Measurements from ENCODE around the gene PRDM16.

PRDM16 gene

DNA sequence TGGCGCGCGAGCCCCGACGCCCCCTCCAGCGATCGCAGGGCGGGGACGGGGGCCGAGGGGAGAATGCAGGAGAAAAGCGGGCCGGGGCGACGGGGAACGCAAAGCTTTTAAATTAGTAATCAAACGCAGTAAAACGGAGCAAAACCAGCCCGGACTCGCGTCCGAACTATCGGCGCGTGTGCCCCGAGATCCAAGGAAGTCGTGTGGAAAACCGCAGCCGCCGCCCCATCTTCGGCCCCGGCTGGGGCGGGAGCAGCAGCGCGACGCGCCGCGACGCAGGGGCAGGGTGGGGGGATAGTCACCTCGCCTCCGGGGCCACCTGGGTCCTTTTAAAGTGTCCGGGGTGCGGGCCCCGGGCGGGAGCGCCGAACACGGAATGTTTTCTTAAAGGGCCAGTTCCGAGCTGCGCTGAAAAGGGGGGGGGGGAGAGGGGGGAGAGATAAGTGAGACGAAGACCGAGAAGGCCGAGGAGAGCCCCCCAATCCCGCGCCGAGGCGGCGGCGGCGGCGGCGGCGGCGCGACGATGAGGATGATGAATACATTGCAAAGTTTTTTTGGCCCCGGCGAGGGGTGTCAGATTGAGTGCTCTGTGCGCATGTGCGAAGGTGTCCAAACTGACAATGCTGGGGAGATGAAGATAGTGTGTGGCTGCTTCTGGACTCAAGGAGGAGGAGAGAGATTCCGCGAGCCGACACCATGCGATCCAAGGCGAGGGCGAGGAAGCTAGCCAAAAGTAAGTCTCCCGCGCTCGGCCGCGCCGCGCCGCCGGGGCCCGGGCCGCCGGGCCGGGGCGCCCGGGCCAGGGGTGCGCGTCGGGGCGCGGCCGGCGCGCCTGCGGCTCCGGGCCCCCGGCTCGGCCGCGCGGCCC, at the start of gene PRDM16:
TSS of gene PRDM16 (plus strand) at position 640 of the 868 bp plus-strand sequence. CDS start at position 697, 57 bp downstream.
- DNase-seq (ENCODE audit: low read depth in 1 of 2, low spot score in 1 of 2) = peak in 1 of 2 donors; percentile 7

GRCh38 chr1:3019516-3020051, 49.4 kb upstream of the PRDM16 start:
- DNase-seq (ENCODE audit: low read depth in 1 of 2, low spot score in 1 of 2) = no peak

DNA sequence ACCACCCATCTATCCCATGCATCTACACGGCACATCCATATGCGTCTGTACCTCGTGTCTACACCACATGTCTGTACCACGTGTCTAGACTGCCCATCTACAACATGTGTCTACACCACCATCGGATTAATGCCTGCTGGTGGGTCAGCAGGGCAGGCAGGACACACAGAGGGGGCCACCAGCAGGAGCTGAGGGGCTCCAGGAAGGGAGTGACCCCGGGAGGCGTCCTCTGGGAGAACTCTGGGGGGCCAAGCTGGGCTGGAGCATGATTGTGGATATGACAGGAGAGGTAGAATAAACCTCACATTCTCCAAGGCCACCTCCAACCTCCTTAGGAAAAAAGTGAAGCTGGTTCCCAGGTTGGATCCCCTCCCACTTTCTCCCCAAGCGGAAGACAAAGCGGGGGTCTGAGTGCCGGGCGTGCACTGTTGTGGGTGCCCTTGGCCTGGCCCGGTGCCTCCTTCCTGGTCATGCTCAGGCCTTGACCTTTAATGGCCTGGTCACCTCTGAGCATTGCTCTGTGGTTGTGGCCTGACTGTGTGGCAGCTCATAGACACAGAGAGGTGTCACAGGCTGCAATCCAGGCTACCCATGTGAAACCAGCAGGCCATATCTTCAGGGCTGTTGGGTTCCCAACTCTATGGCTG, 48.6 kb upstream of the PRDM16 start:
- no peak for DNase-seq (ENCODE audit: low read depth in 1 of 2, low spot score in 1 of 2)

DNA sequence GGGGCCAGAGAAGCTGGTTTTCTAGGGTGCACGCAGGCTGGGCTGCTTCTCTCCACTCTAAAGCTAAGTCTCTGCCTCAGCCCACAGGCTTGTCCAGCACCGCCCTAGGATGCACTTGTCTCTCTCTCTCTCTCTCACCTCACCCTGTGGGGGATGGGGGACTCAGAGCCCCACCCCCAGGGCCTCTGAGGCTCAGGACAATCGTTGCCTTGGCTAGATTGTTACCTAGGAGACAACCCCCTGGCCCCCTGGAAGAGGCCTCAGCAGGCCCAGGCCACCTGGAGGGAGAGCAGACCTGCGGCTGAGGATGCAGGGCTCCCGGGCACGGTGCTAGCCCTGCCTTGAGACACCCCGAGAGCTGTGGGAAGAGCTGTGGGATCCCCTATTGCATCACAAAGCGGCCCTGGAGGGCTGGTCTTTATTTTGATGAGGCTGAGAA, 47.8 kb upstream of the PRDM16 start, which contains the start of gene ACTRT2:
TSS of gene ACTRT2 (plus strand) at position 235 of the 439 bp plus-strand sequence. CDS start 220 bp downstream, outside the sequence.
- DNase-seq (ENCODE audit: low read depth in 1 of 2, low spot score in 1 of 2) = no peak

DNA sequence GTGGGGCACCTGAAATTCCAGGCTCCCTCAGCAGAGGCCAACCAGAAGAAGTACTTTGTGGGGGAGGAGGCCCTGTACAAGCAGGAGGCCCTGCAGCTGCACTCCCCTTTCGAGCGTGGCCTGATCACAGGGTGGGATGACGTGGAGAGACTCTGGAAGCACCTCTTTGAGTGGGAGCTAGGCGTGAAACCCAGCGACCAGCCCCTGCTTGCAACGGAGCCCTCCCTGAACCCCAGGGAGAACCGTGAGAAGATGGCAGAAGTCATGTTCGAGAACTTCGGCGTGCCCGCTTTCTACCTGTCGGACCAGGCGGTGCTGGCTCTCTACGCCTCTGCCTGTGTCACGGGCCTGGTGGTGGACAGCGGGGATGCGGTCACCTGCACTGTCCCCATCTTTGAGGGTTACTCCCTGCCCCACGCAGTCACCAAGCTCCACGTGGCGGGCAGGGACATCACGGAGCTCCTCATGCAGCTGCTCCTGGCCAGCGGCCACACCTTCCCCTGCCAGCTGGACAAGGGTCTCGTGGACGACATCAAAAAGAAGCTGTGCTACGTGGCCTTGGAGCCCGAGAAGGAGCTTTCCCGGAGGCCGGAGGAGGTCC, 47.1 kb upstream of the PRDM16 start:
- DNase-seq (ENCODE audit: low read depth in 1 of 2, low spot score in 1 of 2) = no peak

DNA sequence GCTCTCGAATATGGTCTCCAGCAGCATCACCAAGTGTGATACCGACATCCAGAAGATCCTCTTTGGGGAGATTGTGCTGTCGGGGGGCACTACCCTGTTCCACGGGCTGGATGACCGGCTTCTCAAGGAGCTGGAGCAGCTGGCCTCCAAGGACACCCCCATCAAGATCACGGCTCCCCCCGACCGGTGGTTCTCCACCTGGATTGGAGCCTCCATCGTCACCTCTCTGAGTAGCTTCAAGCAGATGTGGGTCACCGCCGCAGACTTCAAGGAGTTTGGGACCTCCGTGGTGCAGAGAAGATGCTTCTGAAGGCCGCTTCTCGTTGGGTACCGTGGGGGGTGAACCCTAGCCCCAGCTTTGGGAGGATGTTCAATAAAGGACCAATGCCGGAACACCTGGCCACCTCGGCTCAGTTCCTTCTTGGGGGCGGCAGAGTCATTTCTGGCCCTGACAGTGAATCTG, 46.5 kb upstream of the PRDM16 start:
- DNase-seq (ENCODE audit: low read depth in 1 of 2, low spot score in 1 of 2) = no peak

DNA sequence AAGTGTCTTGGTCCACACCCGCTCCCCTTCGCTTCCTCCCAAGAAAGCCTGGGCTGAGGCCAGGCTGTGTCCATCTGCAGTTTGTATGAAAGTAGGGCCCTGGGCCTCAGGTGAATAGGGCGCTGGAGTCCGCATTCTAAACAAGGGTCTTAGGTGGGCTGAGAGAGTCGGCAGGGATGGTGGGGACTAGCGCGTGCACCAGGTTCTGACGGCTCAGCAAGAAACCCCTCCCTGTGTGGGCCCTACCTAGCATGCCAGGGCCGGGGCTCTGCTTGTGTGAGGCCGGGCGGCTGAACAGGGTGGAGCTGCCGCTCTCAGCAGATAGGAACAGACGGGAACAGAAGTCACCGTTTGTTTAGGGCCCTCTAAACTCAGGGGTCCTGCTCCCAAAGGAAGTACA, 46.0 kb upstream of the PRDM16 start:
- DNase-seq (ENCODE audit: low read depth in 1 of 2, low spot score in 1 of 2) = no peak

DNA sequence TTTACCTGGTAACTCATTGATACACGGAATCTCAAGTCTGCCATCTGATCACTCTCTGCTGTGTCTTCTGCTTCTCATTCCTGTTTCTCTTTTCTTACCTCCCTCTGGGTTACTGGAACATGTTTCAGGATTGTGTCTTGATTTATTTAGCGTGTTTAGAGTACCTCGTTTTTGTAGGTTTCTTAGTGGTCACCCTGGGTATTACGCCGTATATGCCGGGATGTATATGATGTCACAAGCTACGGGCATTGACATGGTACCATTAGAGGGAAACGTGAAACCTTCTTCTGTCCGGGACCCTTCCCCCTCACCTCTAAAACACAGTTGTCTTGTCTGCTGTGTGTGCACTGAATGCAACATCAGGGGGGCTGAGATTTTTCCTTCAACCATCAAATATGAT, 45.0 kb upstream of the PRDM16 start:
- DNase-seq (ENCODE audit: low read depth in 1 of 2, low spot score in 1 of 2) = no peak

DNA sequence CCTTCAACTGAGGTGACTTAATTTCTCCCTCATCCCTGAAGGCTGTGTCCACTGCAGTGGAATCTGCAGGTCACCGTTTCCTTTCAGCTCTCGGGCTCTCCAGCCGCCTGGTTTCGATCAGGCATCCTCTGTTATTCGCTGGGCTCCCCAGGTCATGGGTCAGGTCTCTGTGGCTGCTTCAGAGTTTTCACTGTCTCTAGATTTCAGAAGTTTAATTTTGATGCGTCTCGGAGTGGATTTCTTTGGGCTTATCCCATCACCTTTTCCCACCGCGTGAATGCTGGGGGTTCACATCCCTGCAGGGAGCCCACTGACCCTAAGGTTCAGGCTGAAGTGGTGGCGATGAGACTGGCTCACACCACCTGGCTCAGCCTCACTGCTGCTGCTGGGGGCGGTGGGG, 44.4 kb upstream of the PRDM16 start:
- no peak for DNase-seq (ENCODE audit: low read depth in 1 of 2, low spot score in 1 of 2)

- no peak for DNase-seq (ENCODE audit: low read depth in 1 of 2, low spot score in 1 of 2)
These were observed 42.9 kb upstream of the PRDM16 start for GRCh38 chr1:3026124-3026523.

- DNase-seq (ENCODE audit: low read depth in 1 of 2, low spot score in 1 of 2) = no peak
These were observed 42.2 kb upstream of the PRDM16 start for GRCh38 chr1:3026581-3027391.

GRCh38 chr1:3027611-3028371, 41.2 kb upstream of the PRDM16 start:
- no peak for DNase-seq (ENCODE audit: low read depth in 1 of 2, low spot score in 1 of 2)

GRCh38 chr1:3028531-3029282, 40.3 kb upstream of the PRDM16 start:
- DNase-seq (ENCODE audit: low read depth in 1 of 2, low spot score in 1 of 2) = no peak

DNA sequence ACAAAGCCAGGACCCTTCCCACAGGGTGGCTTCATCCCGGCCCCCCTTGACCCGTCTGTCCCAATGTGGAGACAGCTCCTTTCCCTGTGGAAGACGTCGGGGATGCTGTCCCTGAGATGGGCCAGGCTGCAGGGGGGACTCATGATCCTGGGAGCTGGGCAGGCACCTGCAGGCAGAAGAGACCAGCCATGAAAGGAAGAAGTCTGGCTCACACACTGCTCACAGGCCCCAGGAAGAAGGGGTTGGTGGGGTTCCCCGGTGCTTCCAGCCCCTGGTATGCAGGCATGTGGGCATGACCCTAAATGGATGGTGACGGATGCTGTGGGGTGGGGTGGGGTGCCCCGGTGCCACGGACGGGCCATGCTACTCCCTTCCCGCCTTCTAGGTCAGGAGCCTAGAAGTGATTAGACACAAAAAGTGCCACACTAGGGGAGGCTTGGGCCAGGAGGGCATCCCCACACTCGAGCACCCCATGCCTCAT, 39.5 kb upstream of the PRDM16 start:
- no peak for DNase-seq (ENCODE audit: low read depth in 1 of 2, low spot score in 1 of 2)

DNA sequence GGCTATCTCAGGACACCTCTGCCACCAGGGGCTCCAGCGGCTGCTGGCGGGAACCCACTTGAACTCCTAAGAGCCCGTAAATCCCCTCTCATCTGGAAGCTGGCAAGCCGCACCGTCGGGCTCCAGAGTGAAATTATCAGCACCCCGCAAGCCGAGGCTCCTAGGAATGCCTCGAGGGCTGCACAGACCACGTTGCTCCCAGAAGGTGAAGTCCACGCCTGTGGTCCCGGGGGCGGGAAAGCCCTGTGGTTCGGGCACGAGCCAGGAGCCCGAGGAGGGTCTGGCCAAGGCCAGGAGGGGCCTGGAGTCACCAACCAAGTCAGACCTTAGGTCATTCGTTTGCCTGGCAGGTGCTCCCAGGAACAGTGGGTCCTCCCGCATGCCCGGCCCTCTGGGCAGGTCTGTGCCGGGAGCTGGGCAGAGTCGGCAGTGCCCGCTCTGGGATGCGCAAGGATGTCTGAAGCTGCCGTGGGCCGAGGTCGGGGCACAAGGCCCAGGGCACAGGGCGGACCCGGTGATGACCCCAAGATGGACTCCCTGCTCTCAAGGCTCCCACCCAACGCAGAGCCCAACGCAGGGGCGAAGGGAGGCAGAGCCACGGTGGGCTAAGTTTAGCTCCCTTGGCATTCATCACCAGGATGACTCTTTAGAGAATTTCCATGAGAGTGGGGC, 38.9 kb upstream of the PRDM16 start:
- no peak for DNase-seq (ENCODE audit: low read depth in 1 of 2, low spot score in 1 of 2)

GRCh38 chr1:3030663-3031381, 38.2 kb upstream of the PRDM16 start:
- DNase-seq (ENCODE audit: low read depth in 1 of 2, low spot score in 1 of 2) = no peak

GRCh38 chr1:3031401-3032221, 37.4 kb upstream of the PRDM16 start:
- DNase-seq (ENCODE audit: low read depth in 1 of 2, low spot score in 1 of 2) = no peak
